ENCODE results near the gene SMIM28.

The SMIM28 gene
- 0 reads per million in 9 experiments for total RNA-seq

GRCh38 chr6:138377844-138378243 is at the start of gene SMIM28:
Gene SMIM28, plus strand, starts transcription at chr6:138377905. Its CDS starts 168 bp downstream, at chr6:138378073.
- Mint-ChIP-seq H3K4me1 (ENCODE audit: low read depth in 2 of 2) (peaks cover 0 to 4% of the 10 kb centered on the region in 2 donors), H3K36me3 (ENCODE audit: insufficient read depth) (no peaks in the 10 kb centered on the region), H3K27ac (no peak within 1 kb of the TSS), H3K27me3 (peaks cover 9% of the 10 kb centered on the region in 2 donors), H3K4me3 (no peak within 1 kb of the TSS), H3K9me3 (no peaks in the 10 kb centered on the region)
- no peak for ATAC-seq (replicated peaks)
- no peak for DNase-seq

GRCh38 chr6:138328210-138328609 is 49.5 kb upstream of the SMIM28 start:
- Mint-ChIP-seq H3K27ac (no peak overlapping the region), H3K27me3 (peaks cover 27 to 55% of the 10 kb centered on the region in 2 donors), H3K4me3 (no peak overlapping the region), H3K9me3 (no peaks in the 10 kb centered on the region), H3K4me1 (ENCODE audit: low read depth in 2 of 2) (no peaks in the 10 kb centered on the region), H3K36me3 (ENCODE audit: insufficient read depth) (no peaks in the 10 kb centered on the region)
- DNase-seq (no peak), ATAC-seq (replicated peaks) (no peak)

- Mint-ChIP-seq H3K27me3 (peaks cover 36 to 65% of the 10 kb centered on the region in 2 donors), H3K27ac (no peak overlapping the region), H3K36me3 (ENCODE audit: insufficient read depth) (peaks cover 4% of the 10 kb centered on the region), H3K9me3 (no peaks in the 10 kb centered on the region), H3K4me1 (ENCODE audit: low read depth in 2 of 2) (no peaks in the 10 kb centered on the region), H3K4me3 (no peak overlapping the region)
- no peak for DNase-seq
- ATAC-seq (replicated peaks) = no peak
These were observed 46.9 kb upstream of the SMIM28 start for GRCh38 chr6:138330763-138331162.

- DNase-seq (no peak), ATAC-seq (replicated peaks) (no peak)
- H3K9me3 Mint-ChIP-seq = no peaks in the 10 kb centered on the region
- H3K27me3 Mint-ChIP-seq = peaks cover 35 to 65% of the 10 kb centered on the region in 2 donors
- no peak overlapping the region for H3K27ac Mint-ChIP-seq
- H3K36me3 Mint-ChIP-seq (ENCODE audit: insufficient read depth) = peaks cover 4% of the 10 kb centered on the region
- H3K4me1 Mint-ChIP-seq (ENCODE audit: low read depth in 2 of 2) = no peaks in the 10 kb centered on the region
- no peak overlapping the region for H3K4me3 Mint-ChIP-seq
These were observed 46.3 kb upstream of the SMIM28 start for GRCh38 chr6:138331444-138331843.

GRCh38 chr6:138331984-138332383 is 45.7 kb upstream of the SMIM28 start:
- peaks cover 29 to 65% of the 10 kb centered on the region in 2 donors for H3K27me3 Mint-ChIP-seq
- H3K36me3 Mint-ChIP-seq (ENCODE audit: insufficient read depth) = peaks cover 4% of the 10 kb centered on the region
- H3K4me1 Mint-ChIP-seq (ENCODE audit: low read depth in 2 of 2) = no peaks in the 10 kb centered on the region
- H3K4me3 Mint-ChIP-seq = no peak overlapping the region
- DNase-seq (no peak), ATAC-seq (replicated peaks) (no peak)
- H3K9me3 Mint-ChIP-seq = no peaks in the 10 kb centered on the region
- H3K27ac Mint-ChIP-seq = no peak overlapping the region

GRCh38 chr6:138334000-138334399 is 43.7 kb upstream of the SMIM28 start:
- Mint-ChIP-seq H3K4me1 (ENCODE audit: low read depth in 2 of 2) (no peaks in the 10 kb centered on the region), H3K36me3 (ENCODE audit: insufficient read depth) (peaks cover 4% of the 10 kb centered on the region), H3K27me3 (peaks cover 19 to 56% of the 10 kb centered on the region in 2 donors), H3K27ac (no peak overlapping the region), H3K9me3 (no peaks in the 10 kb centered on the region), H3K4me3 (no peak overlapping the region)
- no peak for ATAC-seq (replicated peaks)
- DNase-seq = no peak

- Mint-ChIP-seq H3K27ac (no peak overlapping the region), H3K27me3 (peaks cover 24 to 53% of the 10 kb centered on the region in 2 donors), H3K9me3 (no peaks in the 10 kb centered on the region), H3K36me3 (ENCODE audit: insufficient read depth) (peaks cover 4% of the 10 kb centered on the region), H3K4me3 (no peak overlapping the region), H3K4me1 (ENCODE audit: low read depth in 2 of 2) (no peaks in the 10 kb centered on the region)
- ATAC-seq (replicated peaks) (no peak), DNase-seq (no peak)
These were observed 42.7 kb upstream of the SMIM28 start for GRCh38 chr6:138334963-138335362.

- Mint-ChIP-seq H3K36me3 (ENCODE audit: insufficient read depth) (peaks cover 4% of the 10 kb centered on the region), H3K9me3 (no peaks in the 10 kb centered on the region), H3K27ac (no peak overlapping the region), H3K27me3 (peaks cover 27 to 49% of the 10 kb centered on the region in 2 donors), H3K4me1 (ENCODE audit: low read depth in 2 of 2) (no peaks in the 10 kb centered on the region), H3K4me3 (no peak overlapping the region)
- ATAC-seq (replicated peaks) (no peak), DNase-seq (no peak)
These were observed 41.5 kb upstream of the SMIM28 start for GRCh38 chr6:138336221-138336620.

GRCh38 chr6:138337076-138337475 is 40.6 kb upstream of the SMIM28 start:
- H3K9me3 Mint-ChIP-seq = no peaks in the 10 kb centered on the region
- ATAC-seq (replicated peaks) (no peak), DNase-seq (no peak)
- H3K4me3 Mint-ChIP-seq = no peak overlapping the region
- H3K4me1 Mint-ChIP-seq (ENCODE audit: low read depth in 2 of 2) = no peaks in the 10 kb centered on the region
- no peak overlapping the region for H3K27ac Mint-ChIP-seq
- H3K27me3 Mint-ChIP-seq = peaks cover 27 to 57% of the 10 kb centered on the region in 2 donors
- peaks cover 4% of the 10 kb centered on the region for H3K36me3 Mint-ChIP-seq (ENCODE audit: insufficient read depth)

- Mint-ChIP-seq H3K27ac (no peak overlapping the region), H3K27me3 (peaks cover 36 to 54% of the 10 kb centered on the region in 2 donors), H3K9me3 (no peaks in the 10 kb centered on the region), H3K4me1 (ENCODE audit: low read depth in 2 of 2) (no peaks in the 10 kb centered on the region), H3K4me3 (no peak overlapping the region), H3K36me3 (ENCODE audit: insufficient read depth) (peaks cover 2% of the 10 kb centered on the region)
- DNase-seq (no peak), ATAC-seq (replicated peaks) (no peak)
These were observed 38.7 kb upstream of the SMIM28 start for GRCh38 chr6:138339024-138339423.

GRCh38 chr6:138341176-138341575 is 36.5 kb upstream of the SMIM28 start:
- ATAC-seq (replicated peaks) = no peak
- H3K27ac Mint-ChIP-seq = no peak overlapping the region
- peaks cover 0 to under 1% of the 10 kb centered on the region in 2 donors for H3K4me1 Mint-ChIP-seq (ENCODE audit: low read depth in 2 of 2)
- H3K27me3 Mint-ChIP-seq = peaks cover 28 to 35% of the 10 kb centered on the region in 2 donors
- H3K9me3 Mint-ChIP-seq = no peaks in the 10 kb centered on the region
- no peak overlapping the region for H3K4me3 Mint-ChIP-seq
- H3K36me3 Mint-ChIP-seq (ENCODE audit: insufficient read depth) = no peaks in the 10 kb centered on the region
- no peak for DNase-seq

GRCh38 chr6:138343112-138343511 is 34.6 kb upstream of the SMIM28 start:
- Mint-ChIP-seq H3K4me1 (ENCODE audit: low read depth in 2 of 2) (peaks cover 0 to 5% of the 10 kb centered on the region in 2 donors), H3K36me3 (ENCODE audit: insufficient read depth) (no peaks in the 10 kb centered on the region), H3K27me3 (peaks cover 28 to 38% of the 10 kb centered on the region in 2 donors), H3K4me3 (no peak overlapping the region), H3K9me3 (no peaks in the 10 kb centered on the region), H3K27ac (no peak overlapping the region)
- no peak for DNase-seq
- ATAC-seq (replicated peaks) = no peak

- no peak overlapping the region for H3K4me3 Mint-ChIP-seq
- no peak for ATAC-seq (replicated peaks)
- H3K9me3 Mint-ChIP-seq = no peaks in the 10 kb centered on the region
- H3K27me3 Mint-ChIP-seq = peaks cover 30 to 43% of the 10 kb centered on the region in 2 donors
- H3K36me3 Mint-ChIP-seq (ENCODE audit: insufficient read depth) = no peaks in the 10 kb centered on the region
- no peak for DNase-seq
- peaks cover 0 to 5% of the 10 kb centered on the region in 2 donors for H3K4me1 Mint-ChIP-seq (ENCODE audit: low read depth in 2 of 2)
- H3K27ac Mint-ChIP-seq = no peak overlapping the region
These were observed 32.0 kb upstream of the SMIM28 start for GRCh38 chr6:138345565-138346285.
